WERI-Rb-1 (cell line): ENCODE data around the gene YDJC.

ENCODE experiments used
- DNase-seq: peaks from one replicate; pipeline ENCODE4 v3.0.0-alpha.2; 2020
- H3K27ac ChIP-seq: fragments of 250-450 bp; sonication (Bioruptor Pico); 2 replicates; pipeline ENCODE4 v1.5.1; 2020; ENCODE audit warnings: mild to moderate bottlenecking, moderate library complexity
- H3K27me3 ChIP-seq: fragments of 250-450 bp; sonication (Bioruptor Pico); 2 replicates; pipeline ENCODE4 v1.5.1; 2021; ENCODE audit warnings: mild to moderate bottlenecking, low read depth, moderate library complexity; ENCODE audit not compliant: insufficient read depth, severe bottlenecking
- H3K36me3 ChIP-seq: fragments of 250-450 bp; sonication (Bioruptor Pico); 2 replicates; pipeline ENCODE4 v1.5.1; 2020; ENCODE audit warnings: mild to moderate bottlenecking, moderate library complexity
- H3K4me3 ChIP-seq: 2 replicates; pipeline ENCODE4 v1.5.1; 2011; ENCODE audit warnings: low read depth, mild to moderate bottlenecking, control low read depth, low read length
- H3K9me3 ChIP-seq: fragments of 250-450 bp; sonication (Bioruptor Pico); 2 replicates; pipeline ENCODE4 v1.5.1; 2021; ENCODE audit warnings: mild to moderate bottlenecking, moderate library complexity; ENCODE audit not compliant: severe bottlenecking
- CTCF ChIP-seq: IDR thresholded peaks from 2 replicates; pipeline ENCODE4 v1.5.1; 2011; ENCODE audit warnings: low read depth, mild to moderate bottlenecking, control low read depth, inconsistent platforms, low read length

Gene YDJC

GRCh38 chr22:21663738-21664137 lies 33.9 kb upstream of the YDJC start:
- DNase-seq, result no peak
- Histone ChIP-seq H3K9me3 (no peaks in the 10 kb centered on the region), H3K27me3 (no peaks in the 10 kb centered on the region), H3K4me3 (no peak overlapping the region), H3K36me3 (peaks cover 3% of the 10 kb centered on the region; the same call in 1 of the 2 replicates), H3K27ac (no peak overlapping the region)
- TF ChIP-seq CTCF, result no peak

- DNase-seq, result no peak
- no peaks in the 10 kb centered on the region; the same call in 1 of the 2 replicates for H3K36me3 ChIP-seq
- no peak overlapping the region for H3K4me3 ChIP-seq
- TF ChIP-seq CTCF, result no peak
- no peaks in the 10 kb centered on the region for H3K9me3 ChIP-seq
- H3K27ac ChIP-seq, result no peak overlapping the region
- no peaks in the 10 kb centered on the region for H3K27me3 ChIP-seq
Observed at GRCh38 chr22:21661991-21662390, 32.2 kb upstream of the YDJC start.

- Histone ChIP-seq H3K4me3 (no peak overlapping the region), H3K36me3 (peaks cover 8% of the 10 kb centered on the region), H3K27ac (no peak overlapping the region), H3K27me3 (no peaks in the 10 kb centered on the region), H3K9me3 (no peaks in the 10 kb centered on the region)
- DNase-seq, result no peak
- no peak for TF ChIP-seq CTCF
Observed at GRCh38 chr22:21660904-21661303, 31.1 kb upstream of the YDJC start.

- H3K9me3 ChIP-seq, result no peaks in the 10 kb centered on the region
- H3K27ac ChIP-seq, result no peak overlapping the region
- TF ChIP-seq CTCF, result 0 out of 2 replicates have a peak, but pooled peaks have one; percentile 5
- peaks cover 17% of the 10 kb centered on the region for H3K36me3 ChIP-seq
- no peaks in the 10 kb centered on the region for H3K27me3 ChIP-seq
- no peak for DNase-seq
- H3K4me3 ChIP-seq, result no peak overlapping the region
Observed at GRCh38 chr22:21659864-21660525, 30.2 kb upstream of the YDJC start.

- H3K27ac ChIP-seq, result peak overlapping the region; percentile 96
- peak; percentile 95 for DNase-seq
- peak; percentile 40 for TF ChIP-seq CTCF
- H3K27me3 ChIP-seq, result no peaks in the 10 kb centered on the region
- H3K4me3 ChIP-seq, result peak overlapping the region; percentile 59
- H3K9me3 ChIP-seq, result no peaks in the 10 kb centered on the region
- peaks cover 38% of the 10 kb centered on the region for H3K36me3 ChIP-seq
Observed at GRCh38 chr22:21657360-21658032, 27.7 kb upstream of the YDJC start.
